Prostate gland (tissue), 2 donors: ENCODE data around the gene ABI1. TPM values are rescaled to one million over a fixed set of nuclear protein-coding genes. Genes with fewer than 3 reads are reported as not detected.

Experiments used
- DNase-seq: peaks from one replicate; pipeline ENCODE4 v3.0.0-alpha.2; 2019; ENCODE audit warnings: low spot score
- H3K27ac ChIP-seq, 2 donors: fragments of 200-600 bp; sonication (generic); 2 replicates each; pipeline ENCODE4 v1.5.1; 2017 to 2019
- H3K27me3 ChIP-seq: fragments of 200-600 bp; sonication (generic); replicated peaks from 2 replicates; pipeline ENCODE4 v1.5.1; 2019; ENCODE audit not compliant: insufficient read depth
- H3K36me3 ChIP-seq, 2 donors: fragments of 200-600 bp; sonication (generic); 1 replicate in 1 of 2; 2 replicates in 1 of 2; pipeline versions ENCODE4 v1.5.1 to v1.8.1; 2017 to 2019
- H3K4me1 ChIP-seq: fragments of 200-600 bp; sonication (generic); replicated peaks from 2 replicates; pipeline ENCODE4 v1.5.1; 2019
- H3K4me3 ChIP-seq, 2 donors: fragments of 200-600 bp; sonication (generic); 2 replicates each; pipeline ENCODE4 v1.5.1; 2017 to 2019
- H3K9me3 ChIP-seq: fragments of 200-600 bp; sonication (generic); 2 replicates; pipeline ENCODE4 v1.5.1; 2017
- POLR2A ChIP-seq: fragments of 450-650 bp; IDR thresholded peaks from one replicate; pipeline ENCODE4 v1.6.1; 2016; ENCODE audit warnings: antibody characterized with exemption, mild to moderate bottlenecking
- POLR2AphosphoS5 ChIP-seq: sonication (generic); formaldehyde crosslinking; IDR thresholded peaks from one replicate; pipeline ENCODE4 v1.6.1; 2017; ENCODE audit warnings: antibody characterized with exemption
- WGBS: methylation state at CpG from one replicate; pipeline ENCODE4 v1.1.5; 2018; 5-methylcytosine and 5-hydroxymethylcytosine counted together
- intact Hi-C: fragments of 100-400 bp; cut with DNase I; formaldehyde crosslinking; loops from one replicate; pipeline ENCODE4 v1.14.2; 2022
- total RNA-seq, 2 donors: library from RNA; depleted of rRNA; stranded (reverse); fragments of >200 nt; gene quantifications; one replicate each; pipeline ENCODE4 v1.1.0, GENCODE V29; 2016
- TF ChIP-seq, protein P1 (sequence below), 4 experiments: fragments of 200-600 bp in 2 of 4; fragments of 450-650 bp in 2 of 4; sonication (generic) in 2 of 4; IDR thresholded peaks; 1 replicate in 3 of 4; 2 replicates in 1 of 4; pipeline ENCODE4 v1.5.1; 2016 to 2019; ENCODE audit warnings: antibody characterized with exemption in 4 of 4, mild to moderate bottlenecking in 2 of 4, moderate library complexity in 2 of 4

ABI1 gene
- total RNA-seq, 2 donors from 2014 or later: 37.8 to 60.6 TPM

DNA sequence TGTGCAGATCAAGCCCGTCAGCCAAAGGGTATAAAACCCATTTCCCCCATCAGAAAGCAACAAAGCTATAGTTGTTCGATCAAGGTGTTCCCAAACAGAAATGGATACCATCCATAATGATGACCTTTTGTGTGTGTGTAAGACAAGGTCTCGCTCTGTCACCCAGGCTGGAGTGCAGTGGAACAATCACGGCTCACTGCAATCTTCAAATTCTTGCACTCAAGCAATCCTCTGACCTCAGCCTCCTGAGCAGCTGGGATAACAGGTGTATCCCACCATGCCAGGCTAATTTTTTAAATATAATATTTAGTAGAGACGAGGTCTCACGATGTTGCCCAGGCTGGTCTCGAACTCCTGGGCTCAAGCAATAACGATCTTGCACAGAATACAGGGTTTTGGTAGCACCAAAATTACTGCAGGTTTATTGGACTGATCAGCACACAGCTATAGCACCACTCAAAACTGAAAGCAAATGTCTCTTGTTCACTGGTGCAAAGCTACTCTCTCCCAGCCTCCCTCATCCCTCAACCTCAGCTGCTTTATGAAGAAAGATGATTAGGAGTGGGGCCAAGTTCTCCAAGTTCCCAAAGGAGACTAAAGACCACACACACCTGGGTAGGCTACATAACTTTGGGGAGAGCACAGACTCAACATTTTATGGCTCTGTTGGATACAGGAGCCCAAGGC lies 80.5 kb downstream of the ABI1 start:
- DNase-seq: no peak
- no peaks in the 10 kb centered on the region for H3K9me3 ChIP-seq
- WGBS: 86% methylated on average over 8 of the region's 8 CpGs
- H3K36me3 ChIP-seq: no peaks in the 10 kb centered on the region
- peaks cover 3% of the 10 kb centered on the region for H3K4me1 ChIP-seq
- H3K27ac ChIP-seq: no peak overlapping the region
- H3K27me3 ChIP-seq: no peaks in the 10 kb centered on the region
- TF ChIP-seq POLR2AphosphoS5 (no peak), POLR2A (no peak)
- TF ChIP-seq, protein P1, sequence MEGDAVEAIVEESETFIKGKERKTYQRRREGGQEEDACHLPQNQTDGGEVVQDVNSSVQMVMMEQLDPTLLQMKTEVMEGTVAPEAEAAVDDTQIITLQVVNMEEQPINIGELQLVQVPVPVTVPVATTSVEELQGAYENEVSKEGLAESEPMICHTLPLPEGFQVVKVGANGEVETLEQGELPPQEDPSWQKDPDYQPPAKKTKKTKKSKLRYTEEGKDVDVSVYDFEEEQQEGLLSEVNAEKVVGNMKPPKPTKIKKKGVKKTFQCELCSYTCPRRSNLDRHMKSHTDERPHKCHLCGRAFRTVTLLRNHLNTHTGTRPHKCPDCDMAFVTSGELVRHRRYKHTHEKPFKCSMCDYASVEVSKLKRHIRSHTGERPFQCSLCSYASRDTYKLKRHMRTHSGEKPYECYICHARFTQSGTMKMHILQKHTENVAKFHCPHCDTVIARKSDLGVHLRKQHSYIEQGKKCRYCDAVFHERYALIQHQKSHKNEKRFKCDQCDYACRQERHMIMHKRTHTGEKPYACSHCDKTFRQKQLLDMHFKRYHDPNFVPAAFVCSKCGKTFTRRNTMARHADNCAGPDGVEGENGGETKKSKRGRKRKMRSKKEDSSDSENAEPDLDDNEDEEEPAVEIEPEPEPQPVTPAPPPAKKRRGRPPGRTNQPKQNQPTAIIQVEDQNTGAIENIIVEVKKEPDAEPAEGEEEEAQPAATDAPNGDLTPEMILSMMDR (IDR thresholded peaks at IDR 0.05): no peak
- H3K4me3 ChIP-seq: no peak overlapping the region
- intact Hi-C loops: no loop called here

- TF ChIP-seq, protein P1 (IDR thresholded peaks at IDR 0.05): no peak
- TF ChIP-seq POLR2AphosphoS5 (no peak), POLR2A (no peak)
- Histone ChIP-seq H3K36me3 (no peaks in the 10 kb centered on the region), H3K27me3 (no peaks in the 10 kb centered on the region), H3K4me3 (no peak overlapping the region), H3K9me3 (no peaks in the 10 kb centered on the region), H3K4me1 (no peaks in the 10 kb centered on the region), H3K27ac (no peak overlapping the region)
- intact Hi-C loops: no loop called here
- 54% methylated on average over 4 of the region's 4 CpGs for WGBS
- no peak for DNase-seq
Measured at GRCh38 chr10:26779176-26779860, 81.4 kb downstream of the ABI1 start.

- H3K4me1 ChIP-seq: no peaks in the 10 kb centered on the region
- no peak overlapping the region for H3K27ac ChIP-seq
- DNase-seq: no peak
- TF ChIP-seq, protein P1 (IDR thresholded peaks at IDR 0.05): no peak
- no peak for TF ChIP-seq POLR2A
- no peak for TF ChIP-seq POLR2AphosphoS5
- H3K9me3 ChIP-seq: no peaks in the 10 kb centered on the region
- intact Hi-C loops: no loop called here
- no peaks in the 10 kb centered on the region for H3K27me3 ChIP-seq
- H3K36me3 ChIP-seq: no peaks in the 10 kb centered on the region
- 76% methylated on average over 2 of the region's 2 CpGs for WGBS
- no peak overlapping the region for H3K4me3 ChIP-seq
Measured at GRCh38 chr10:26777686-26778085, 83.1 kb downstream of the ABI1 start.

DNA sequence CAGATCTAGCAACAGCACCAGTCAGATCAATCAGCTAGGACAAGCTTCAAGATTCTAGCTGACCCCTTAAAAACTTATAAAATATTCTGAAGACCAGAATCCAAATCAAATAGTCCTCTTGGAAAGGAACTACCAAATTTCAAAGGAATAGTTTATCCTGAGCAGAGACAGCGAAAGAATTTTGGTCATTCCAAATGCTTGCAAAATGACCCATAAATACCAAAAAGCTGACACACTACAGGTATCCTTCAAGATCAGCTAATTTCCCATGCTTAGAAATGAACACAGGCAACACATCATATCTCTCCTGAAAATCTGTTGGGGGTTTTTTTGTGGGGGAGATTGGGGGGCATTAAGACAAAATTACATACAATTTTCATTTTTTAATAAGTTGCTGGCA lies 84.5 kb downstream of the ABI1 start:
- DNase-seq: no peak
- no peaks in the 10 kb centered on the region for H3K36me3 ChIP-seq
- intact Hi-C loops: no loop called here
- H3K4me1 ChIP-seq: no peaks in the 10 kb centered on the region
- no peaks in the 10 kb centered on the region for H3K27me3 ChIP-seq
- no peak overlapping the region for H3K27ac ChIP-seq
- TF ChIP-seq POLR2A: no peak
- TF ChIP-seq, protein P1 (IDR thresholded peaks at IDR 0.05): no peak
- TF ChIP-seq POLR2AphosphoS5: no peak
- WGBS: 94% methylated on average over 1 of the region's 1 CpG
- H3K4me3 ChIP-seq: no peak overlapping the region
- no peaks in the 10 kb centered on the region for H3K9me3 ChIP-seq

DNA sequence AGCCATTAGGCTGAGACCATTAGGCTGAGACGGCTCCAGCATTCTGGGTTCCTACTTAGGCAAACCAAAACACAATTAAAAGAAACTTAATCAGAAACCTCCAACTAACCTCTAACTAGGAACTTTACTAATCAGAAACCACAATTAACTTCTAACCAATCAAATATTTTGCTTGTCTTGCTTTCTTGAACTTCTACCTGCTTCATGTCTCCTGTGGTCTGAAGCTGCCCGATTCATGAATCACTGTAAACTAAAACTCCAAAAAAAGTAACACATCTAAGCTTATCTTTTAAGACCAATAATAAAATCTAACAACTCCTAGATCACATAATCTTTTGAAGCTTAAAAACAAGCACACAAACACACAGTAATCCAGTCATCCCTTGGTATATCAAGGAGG lies 87.1 kb downstream of the ABI1 start:
- no peaks in the 10 kb centered on the region for H3K4me1 ChIP-seq
- H3K4me3 ChIP-seq: no peak overlapping the region
- intact Hi-C loops: no loop called here
- 82% methylated on average over 2 of the region's 2 CpGs for WGBS
- DNase-seq: no peak
- TF ChIP-seq, protein P1 (IDR thresholded peaks at IDR 0.05): no peak
- TF ChIP-seq POLR2AphosphoS5: no peak
- TF ChIP-seq POLR2A: no peak
- no peaks in the 10 kb centered on the region for H3K9me3 ChIP-seq
- no peaks in the 10 kb centered on the region for H3K36me3 ChIP-seq
- H3K27ac ChIP-seq: no peak overlapping the region
- H3K27me3 ChIP-seq: no peaks in the 10 kb centered on the region
